Esophagus muscularis mucosa (tissue), 4 donors: ENCODE results near the gene HTR3E. TPM values are rescaled to one million over a fixed set of nuclear protein-coding genes. Genes with fewer than 3 reads are reported as not detected.
"Not testable (repeated sequence)": the region's sequence is repeated elsewhere in the genome, so short reads cannot be mapped to it uniquely, and the experiment has no call there.

Source experiments
- DNase-seq: peaks from one replicate; pipeline ENCODE4 v3.0.0-alpha.2; 2017; ENCODE audit errors: extremely low spot score
- H3K27ac ChIP-seq, 4 donors: fragments of 200-600 bp; sonication (generic); replicated peaks in 1 of 4; 1 replicate in 3 of 4; 2 replicates in 1 of 4; pipeline ENCODE4 v1.5.1; 2016 to 2019; ENCODE audit warnings: mild to moderate bottlenecking in 1 of 4
- H3K27me3 ChIP-seq, 4 donors: fragments of 200-600 bp; sonication (generic); one replicate each; pipeline versions ENCODE4 v1.5.1 to v1.6.0; 2016 to 2019
- H3K36me3 ChIP-seq, 4 donors: fragments of 200-600 bp; sonication (generic); one replicate each; pipeline ENCODE4 v1.5.1; 2016 to 2019
- H3K4me1 ChIP-seq, 4 donors: fragments of 200-600 bp; sonication (generic); one replicate each; pipeline ENCODE4 v1.5.1; 2016 to 2019
- H3K4me3 ChIP-seq, 4 donors: fragments of 200-600 bp; sonication (generic); 1 replicate in 2 of 4; 2 replicates in 2 of 4; pipeline ENCODE4 v1.5.1; 2016 to 2019; ENCODE audit warnings: mild to moderate bottlenecking in 4 of 4, moderate library complexity in 1 of 4
- H3K9me3 ChIP-seq, 4 donors: fragments of 200-600 bp; sonication (generic); 1 replicate in 3 of 4; 2 replicates in 1 of 4; pipeline ENCODE4 v1.5.1; 2016 to 2019
- CTCF ChIP-seq, 3 experiments: fragments of 200-600 bp in 2 of 3; fragments of 450-650 bp in 1 of 3; sonication (generic) in 2 of 3; IDR thresholded peaks; one replicate each; pipeline ENCODE4 v1.5.1; 2017 to 2019; ENCODE audit warnings: antibody characterized with exemption in 3 of 3, mild to moderate bottlenecking in 2 of 3, moderate library complexity in 1 of 3
- EP300 ChIP-seq: sonication (generic); formaldehyde crosslinking; IDR thresholded peaks from one replicate; pipeline ENCODE4 v1.6.1; 2017; ENCODE audit warnings: antibody characterized with exemption
- POLR2A ChIP-seq: fragments of 450-650 bp; IDR thresholded peaks from one replicate; pipeline ENCODE4 v1.6.1; 2017; ENCODE audit warnings: antibody characterized with exemption, moderate library complexity, mild to moderate bottlenecking, low read depth
- POLR2AphosphoS5 ChIP-seq, 2 donors: sonication (generic); formaldehyde crosslinking; IDR thresholded peaks; one replicate each; pipeline ENCODE4 v1.6.1; 2017; ENCODE audit warnings: antibody characterized with exemption in 2 of 2
- WGBS: methylation state at CpG from one replicate; pipeline ENCODE4 v1.1.5; 2018; 5-methylcytosine and 5-hydroxymethylcytosine counted together
- intact Hi-C: fragments of 100-400 bp; cut with DNase I; formaldehyde crosslinking; loops from one replicate; pipeline ENCODE4 v1.15.1; 2023
- total RNA-seq, 4 donors: library from RNA; depleted of rRNA; stranded (reverse); fragments of >200 nt; gene quantifications; one replicate each; pipeline versions ENCODE4 v1.1.0 to v1.2.1, GENCODE V29; 2016

HTR3E gene
- total RNA-seq, 4 donors from 2014 or later = not detected

DNA sequence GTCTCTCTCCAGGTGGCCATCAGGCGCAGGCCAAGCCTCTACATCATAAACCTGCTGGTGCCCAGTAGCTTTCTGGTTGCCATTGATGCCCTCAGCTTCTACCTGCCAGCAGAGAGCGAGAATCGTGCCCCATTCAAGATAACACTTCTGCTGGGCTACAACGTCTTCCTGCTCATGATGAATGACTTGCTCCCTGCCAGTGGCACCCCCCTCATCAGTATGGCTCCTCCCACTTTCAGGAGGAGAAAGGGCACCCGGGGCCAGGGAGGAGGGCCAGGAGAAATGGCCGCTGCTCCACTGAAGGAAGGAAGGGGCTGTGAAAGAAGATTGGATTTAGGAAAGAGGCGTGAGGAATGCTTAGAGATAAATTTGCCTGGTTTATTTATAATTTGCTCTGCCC lies 37.4 kb upstream of the HTR3E start:
- Histone ChIP-seq H3K27ac (no peak overlapping the region), H3K9me3 (no peaks in the 10 kb centered on the region), H3K36me3 (no peaks in the 10 kb centered on the region), H3K27me3 (no peaks in the 10 kb centered on the region), H3K4me1 (no peaks in the 10 kb centered on the region), H3K4me3 (no peak overlapping the region)
- intact Hi-C loops = no loop called here
- no peak for TF ChIP-seq POLR2A
- TF ChIP-seq EP300 = no peak
- no peak for TF ChIP-seq POLR2AphosphoS5 (IDR thresholded peaks at IDR 0.05)
- TF ChIP-seq CTCF (IDR thresholded peaks at IDR 0.05) = no peak
- WGBS = 56% methylated on average over 4 of the region's 7 CpGs
- no peak for DNase-seq

DNA sequence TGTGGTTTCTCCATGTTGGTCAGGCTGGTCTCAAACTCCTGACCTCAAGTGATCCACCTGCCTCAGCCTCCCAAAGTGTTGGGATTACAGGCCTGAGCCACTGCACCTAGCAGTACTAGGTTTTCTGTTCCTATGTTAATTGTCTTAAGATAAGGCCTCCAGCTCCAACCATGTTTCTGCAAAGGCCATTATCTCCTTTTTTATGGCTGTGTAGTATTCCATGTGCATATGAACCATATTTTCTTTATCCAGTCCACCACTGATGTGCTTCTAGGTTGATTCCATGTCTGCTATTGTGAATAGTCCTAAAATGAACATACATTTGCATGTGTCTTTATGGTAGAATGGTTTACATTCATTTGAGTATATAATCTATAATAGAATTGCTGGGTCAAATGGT lies 34.2 kb upstream of the HTR3E start:
- H3K4me1 ChIP-seq = no peaks in the 10 kb centered on the region
- no peak overlapping the region for H3K27ac ChIP-seq
- TF ChIP-seq EP300 (no peak), POLR2A (no peak), CTCF (IDR thresholded peaks at IDR 0.05) (no peak), POLR2AphosphoS5 (IDR thresholded peaks at IDR 0.05) (no peak)

DNA sequence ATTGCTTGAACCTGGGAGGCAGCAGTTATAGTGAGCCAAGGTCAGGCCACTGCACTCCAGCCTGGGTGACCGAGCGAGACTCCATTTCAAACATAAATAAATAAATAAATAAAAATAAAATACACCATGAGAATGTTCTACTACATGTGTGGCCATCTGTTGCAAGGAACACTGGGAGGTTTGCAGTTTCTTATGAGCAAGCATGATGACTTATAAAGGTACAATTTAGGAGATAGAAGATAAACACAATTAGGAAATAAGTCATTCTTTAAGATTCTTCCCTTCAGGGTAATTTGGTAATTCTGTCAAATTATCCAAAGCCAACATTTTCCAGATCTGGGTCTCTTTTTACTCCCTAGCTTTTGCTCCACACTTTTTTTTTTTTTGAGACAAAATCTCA lies 30.7 kb upstream of the HTR3E start:
- TF ChIP-seq EP300 (no peak), POLR2AphosphoS5 (IDR thresholded peaks at IDR 0.05) (no peak), CTCF (IDR thresholded peaks at IDR 0.05) (no peak), POLR2A (no peak)
- WGBS = 74% methylated on average over 2 of the region's 2 CpGs
- no peaks in the 10 kb centered on the region for H3K9me3 ChIP-seq
- no peak overlapping the region for H3K4me3 ChIP-seq
- H3K36me3 ChIP-seq = no peaks in the 10 kb centered on the region
- H3K27ac ChIP-seq = no peak overlapping the region
- intact Hi-C loops = no loop called here
- H3K27me3 ChIP-seq = no peaks in the 10 kb centered on the region
- DNase-seq = no peak
- H3K4me1 ChIP-seq = no peaks in the 10 kb centered on the region

More for the DNA sequence above, 34.2 kb upstream of the HTR3E start:
- intact Hi-C loops = no loop called here
- no peaks in the 10 kb centered on the region for H3K27me3 ChIP-seq
- H3K4me3 ChIP-seq = no peak overlapping the region
- no peaks in the 10 kb centered on the region for H3K9me3 ChIP-seq
- no peaks in the 10 kb centered on the region for H3K36me3 ChIP-seq
- DNase-seq = no peak

DNA sequence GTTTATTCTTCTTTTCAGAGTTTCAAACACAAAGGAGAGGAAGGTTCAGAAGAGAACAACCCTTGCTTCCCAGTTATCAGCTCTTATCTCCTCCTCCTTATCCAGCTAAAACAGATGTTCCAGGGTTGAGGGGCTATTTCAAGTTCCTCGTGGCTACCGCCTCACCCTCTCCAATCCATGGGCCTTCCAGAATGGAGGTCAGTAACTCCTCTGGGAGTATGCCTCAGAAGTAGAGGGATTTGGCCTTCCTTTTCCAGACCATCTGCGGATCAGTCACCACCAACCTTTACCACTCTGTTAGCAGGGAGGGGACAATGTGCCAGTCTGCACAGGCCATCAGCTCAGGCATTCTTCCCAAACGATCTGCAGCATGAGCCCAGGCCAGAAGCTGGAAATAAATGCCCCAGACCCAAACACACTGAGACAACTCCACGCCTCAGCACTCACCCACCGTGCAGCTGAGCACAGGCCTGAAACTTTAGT lies 29.2 kb upstream of the HTR3E start:
- TF ChIP-seq EP300 (no peak), POLR2AphosphoS5 (IDR thresholded peaks at IDR 0.05) (no peak), POLR2A (no peak), CTCF (IDR thresholded peaks at IDR 0.05) (no peak)
- intact Hi-C loops = no loop called here

GRCh38 chr3:184068344-184068743 lies 28.5 kb upstream of the HTR3E start:
- Histone ChIP-seq H3K9me3 (no peaks in the 10 kb centered on the region), H3K36me3 (no peaks in the 10 kb centered on the region), H3K27me3 (no peaks in the 10 kb centered on the region), H3K4me1 (no peaks in the 10 kb centered on the region), H3K4me3 (no peak overlapping the region), H3K27ac (no peak overlapping the region)
- intact Hi-C loops = no loop called here
- TF ChIP-seq EP300 (no peak), CTCF (IDR thresholded peaks at IDR 0.05) (no peak), POLR2A (no peak), POLR2AphosphoS5 (IDR thresholded peaks at IDR 0.05) (no peak)
- DNase-seq = no peak
- 81% methylated on average over 5 of the region's 5 CpGs for WGBS

More for the DNA sequence above, 29.2 kb upstream of the HTR3E start:
- Histone ChIP-seq H3K9me3 (no peaks in the 10 kb centered on the region), H3K4me3 (no peak overlapping the region), H3K4me1 (no peaks in the 10 kb centered on the region), H3K27me3 (no peaks in the 10 kb centered on the region), H3K27ac (no peak overlapping the region), H3K36me3 (no peaks in the 10 kb centered on the region)
- WGBS = 80% methylated on average over 6 of the region's 6 CpGs
- DNase-seq = no peak

DNA sequence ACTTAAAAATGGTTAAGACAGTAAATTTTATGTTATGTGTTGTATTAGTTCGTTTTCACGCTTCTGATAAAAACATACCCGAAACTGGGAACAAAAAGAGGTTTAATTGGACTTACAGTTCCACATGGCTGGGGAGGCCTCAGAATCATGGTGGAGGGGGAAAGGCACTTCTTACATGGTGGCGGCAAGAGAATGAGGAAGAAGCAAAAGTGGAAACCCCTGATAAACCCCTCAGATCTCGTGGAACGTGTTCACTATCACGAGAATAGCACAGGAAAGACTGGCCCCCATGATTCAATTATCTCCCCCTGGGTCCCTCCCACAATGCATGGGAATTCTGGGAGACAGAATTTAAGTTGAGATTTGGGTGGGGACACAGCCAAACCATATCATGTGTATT lies 25.7 kb upstream of the HTR3E start:
- H3K4me1 ChIP-seq, H3K9me3 ChIP-seq, H3K27me3 ChIP-seq, DNase-seq, H3K36me3 ChIP-seq, intact Hi-C loops, H3K4me3 ChIP-seq, H3K27ac ChIP-seq: not testable (repeated sequence)
- 93% methylated on average over 7 of the region's 7 CpGs for WGBS
